BJ (cell line): Measurements from ENCODE around the gene TAGAP. TPM values are rescaled to one million over a fixed set of nuclear protein-coding genes. Genes with fewer than 3 reads are reported as not detected.

Experiments used
- CTCF ChIA-PET: fragments of 350-600 bp; formaldehyde crosslinking; extraction: SDS; loops from one replicate; lab custom pipeline; 2021; ENCODE audit warnings: antibody characterized with exemption, inconsistent platforms; lab: Yijun Ruan, JAX
- POLR2A ChIA-PET: fragments of 300-600 bp; sonication (Branson Sonifier 250); formaldehyde crosslinking; extraction: SDS; loops from one replicate; lab custom pipeline; 2021; ENCODE audit warnings: antibody characterized with exemption; lab: Charles Lee
- DNase-seq: peaks from one replicate; pipeline ENCODE4 v3.0.0-alpha.2; 2011; ENCODE audit warnings: low read depth
- H3K27me3 ChIP-seq: 2 replicates; pipeline ENCODE4 v1.6.0; 2011; ENCODE audit warnings: low read length; ENCODE audit not compliant: control insufficient read depth, insufficient read depth
- H3K36me3 ChIP-seq: 2 replicates; pipeline ENCODE4 v1.5.1; 2011; ENCODE audit warnings: low read length; ENCODE audit not compliant: control insufficient read depth, insufficient read depth
- H3K4me3 ChIP-seq: 2 replicates; pipeline ENCODE4 v1.5.1; 2011; ENCODE audit warnings: low read depth, mild to moderate bottlenecking, control low read depth, low read length
- polyA plus RNA-seq: library from polyadenylated mRNA; depleted of rRNA; stranded (reverse); fragments of >200 nt; gene quantifications from 2 replicates; pipeline ENCODE4 v1.2.3, GENCODE V29; 2011
- TF ChIP-seq, protein P1 (sequence below): IDR thresholded peaks from 2 replicates; pipeline ENCODE4 v1.5.1; 2011; ENCODE audit warnings: low read depth, mild to moderate bottlenecking, control low read depth, inconsistent platforms, low read length, moderate library complexity; ENCODE audit not compliant: insufficient read depth

Gene TAGAP
- polyA plus RNA-seq, 1 experiment = not detected

DNA sequence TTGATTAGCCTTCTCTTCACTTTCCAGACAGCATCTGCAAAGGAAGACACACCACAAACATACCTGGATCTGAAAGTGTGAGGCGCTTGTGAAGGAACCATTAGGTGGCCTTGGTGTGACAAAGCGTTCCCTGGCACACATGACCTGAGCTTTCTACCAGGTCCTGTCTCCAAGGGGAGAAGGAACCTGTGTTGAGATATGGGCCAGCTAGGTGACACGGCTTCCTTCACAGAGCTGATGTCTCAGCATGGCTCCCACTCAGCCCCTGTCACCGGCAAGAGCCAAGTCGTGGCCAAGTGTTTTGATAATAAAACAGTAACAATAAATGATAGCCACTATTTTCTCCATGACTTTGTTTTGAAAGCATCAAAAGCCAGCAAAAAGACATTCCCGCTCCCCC is 20.3 kb upstream of the TAGAP start:
- POLR2A ChIA-PET = no interaction called here
- peaks cover 10% of the 10 kb centered on the region for H3K27me3 ChIP-seq
- no peak for DNase-seq
- H3K36me3 ChIP-seq = no peaks in the 10 kb centered on the region
- TF ChIP-seq, protein P1, sequence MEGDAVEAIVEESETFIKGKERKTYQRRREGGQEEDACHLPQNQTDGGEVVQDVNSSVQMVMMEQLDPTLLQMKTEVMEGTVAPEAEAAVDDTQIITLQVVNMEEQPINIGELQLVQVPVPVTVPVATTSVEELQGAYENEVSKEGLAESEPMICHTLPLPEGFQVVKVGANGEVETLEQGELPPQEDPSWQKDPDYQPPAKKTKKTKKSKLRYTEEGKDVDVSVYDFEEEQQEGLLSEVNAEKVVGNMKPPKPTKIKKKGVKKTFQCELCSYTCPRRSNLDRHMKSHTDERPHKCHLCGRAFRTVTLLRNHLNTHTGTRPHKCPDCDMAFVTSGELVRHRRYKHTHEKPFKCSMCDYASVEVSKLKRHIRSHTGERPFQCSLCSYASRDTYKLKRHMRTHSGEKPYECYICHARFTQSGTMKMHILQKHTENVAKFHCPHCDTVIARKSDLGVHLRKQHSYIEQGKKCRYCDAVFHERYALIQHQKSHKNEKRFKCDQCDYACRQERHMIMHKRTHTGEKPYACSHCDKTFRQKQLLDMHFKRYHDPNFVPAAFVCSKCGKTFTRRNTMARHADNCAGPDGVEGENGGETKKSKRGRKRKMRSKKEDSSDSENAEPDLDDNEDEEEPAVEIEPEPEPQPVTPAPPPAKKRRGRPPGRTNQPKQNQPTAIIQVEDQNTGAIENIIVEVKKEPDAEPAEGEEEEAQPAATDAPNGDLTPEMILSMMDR = no peak
- CTCF ChIA-PET = no interaction called here
- H3K4me3 ChIP-seq = no peak overlapping the region

DNA sequence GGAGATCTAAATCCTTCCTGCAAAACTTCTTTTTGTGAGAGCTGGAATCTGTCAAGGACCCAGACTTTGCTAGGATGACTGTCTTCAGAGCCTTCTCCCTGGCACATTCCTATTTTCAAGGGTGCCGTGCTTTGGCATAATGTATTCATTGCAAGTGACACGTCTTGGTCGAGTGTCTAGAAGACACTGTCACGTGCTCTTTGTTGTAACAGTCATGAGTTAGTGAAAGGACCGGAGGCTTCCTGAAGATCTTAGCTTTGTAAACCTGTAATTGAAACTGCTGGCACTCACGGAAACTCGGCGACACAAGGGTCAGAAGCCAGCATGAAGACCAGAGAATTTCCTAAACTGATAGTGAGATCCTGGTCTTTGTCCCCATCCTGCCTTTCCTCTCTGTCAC is 19.7 kb upstream of the TAGAP start:
- ChIA-PET POLR2A (no interaction called here), CTCF (interaction anchor here (1.0 to 1.3 kb wide), 2 partner anchors 11 to 22 kb away, joined by 3 to 5 read pairs; no protein-coding TSS in a partner anchor)
- no peaks in the 10 kb centered on the region for H3K36me3 ChIP-seq
- H3K27me3 ChIP-seq = peaks cover 10% of the 10 kb centered on the region
- TF ChIP-seq, protein P1 = no peak
- H3K4me3 ChIP-seq = no peak overlapping the region
- no peak for DNase-seq

DNA sequence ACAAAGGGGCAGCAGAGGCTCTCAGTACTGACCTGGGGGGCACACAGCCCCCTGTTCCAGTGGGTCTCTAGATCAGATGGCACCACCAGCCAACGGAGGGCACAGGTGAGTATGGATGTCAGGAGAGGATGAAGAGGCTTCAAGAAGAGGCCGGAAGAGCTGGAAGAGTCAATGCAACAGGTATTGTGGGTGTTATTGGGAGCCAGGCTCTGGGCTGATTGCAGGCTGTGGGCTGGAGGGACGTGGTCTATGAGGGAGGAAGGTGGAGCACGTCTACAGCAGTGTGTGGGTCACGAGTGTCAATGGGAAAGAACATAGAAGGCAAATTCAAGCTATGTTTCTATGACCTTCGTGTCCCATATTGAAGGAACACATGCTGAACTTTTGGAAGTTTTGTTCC is 18.8 kb upstream of the TAGAP start:
- H3K27me3 ChIP-seq = peaks cover 10% of the 10 kb centered on the region
- no peak overlapping the region for H3K4me3 ChIP-seq
- H3K36me3 ChIP-seq = no peaks in the 10 kb centered on the region
- ChIA-PET POLR2A (no interaction called here), CTCF (interaction anchor here (1.0 to 1.3 kb wide), 2 partner anchors 12 to 21 kb away, joined by 3 to 5 read pairs; no protein-coding TSS in a partner anchor)
- TF ChIP-seq, protein P1 = no peak
- no peak for DNase-seq

DNA sequence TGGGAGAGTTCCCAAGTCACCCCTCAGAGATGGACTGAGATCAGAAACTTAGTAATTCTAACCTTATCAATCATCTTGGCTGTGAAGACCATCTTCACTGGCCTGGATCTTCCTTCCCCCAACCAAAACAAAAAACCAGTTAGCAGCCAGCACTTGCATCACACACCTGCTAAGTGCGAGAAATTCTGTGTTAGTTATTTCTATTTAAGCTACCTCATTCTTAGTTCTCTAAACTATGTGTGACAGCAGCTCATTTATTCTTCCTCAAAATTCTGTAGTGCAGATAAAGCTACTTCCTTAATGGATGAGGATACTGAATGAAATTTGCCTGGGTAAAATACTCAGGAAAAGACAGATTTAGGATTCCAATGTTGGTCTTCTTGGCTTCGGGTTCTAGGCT is 18.2 kb upstream of the TAGAP start:
- TF ChIP-seq, protein P1 = no peak
- no peak for DNase-seq
- peaks cover 10% of the 10 kb centered on the region for H3K27me3 ChIP-seq
- H3K4me3 ChIP-seq = no peak overlapping the region
- POLR2A ChIA-PET = interaction anchor here (0.5 kb wide), 1 partner anchor 45 kb away, joined by 3 read pairs; no protein-coding TSS in a partner anchor
- CTCF ChIA-PET = no interaction called here
- no peaks in the 10 kb centered on the region for H3K36me3 ChIP-seq

DNA sequence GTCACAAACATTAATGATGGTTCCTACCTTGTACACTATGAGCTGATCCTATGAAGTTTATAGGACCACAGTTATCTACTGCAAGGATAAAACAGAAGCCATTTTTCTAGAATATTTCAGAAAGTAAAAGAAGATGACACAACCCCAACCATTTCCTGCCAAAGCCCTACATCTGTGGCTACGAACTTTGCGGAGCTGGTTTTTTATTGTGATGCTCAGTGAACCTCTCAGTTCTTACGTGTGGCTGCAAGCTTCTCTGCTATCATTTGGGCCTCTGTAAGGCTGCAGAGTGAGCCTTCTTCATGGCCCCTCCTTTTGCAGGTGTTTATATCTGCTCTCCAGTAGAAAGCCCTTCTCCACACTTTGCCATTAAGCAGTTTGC is 17.8 kb upstream of the TAGAP start:
- ChIA-PET POLR2A (interaction anchor here (0.5 kb wide), 1 partner anchor 45 kb away, joined by 3 read pairs; no protein-coding TSS in a partner anchor), CTCF (no interaction called here)
- no peak for DNase-seq
- Histone ChIP-seq H3K4me3 (no peak overlapping the region), H3K27me3 (peaks cover 10% of the 10 kb centered on the region), H3K36me3 (no peaks in the 10 kb centered on the region)
- TF ChIP-seq, protein P1 = no peak
